A549 treated with RU486 at 1 μM for 4 hours (cell line): ENCODE results near the gene MYZAP. TPM values are rescaled to one million over a fixed set of nuclear protein-coding genes. Genes with fewer than 3 reads are reported as not detected.

Source experiments
- total RNA-seq: library from RNA; stranded (reverse); fragments of 200-300 nt; extraction: Qiagen RNA extraction; gene quantifications from 5 replicates; pipeline ENCODE4 v1.2.3, GENCODE V29; 2022; ENCODE audit warnings: low read depth

Gene MYZAP, protein sequence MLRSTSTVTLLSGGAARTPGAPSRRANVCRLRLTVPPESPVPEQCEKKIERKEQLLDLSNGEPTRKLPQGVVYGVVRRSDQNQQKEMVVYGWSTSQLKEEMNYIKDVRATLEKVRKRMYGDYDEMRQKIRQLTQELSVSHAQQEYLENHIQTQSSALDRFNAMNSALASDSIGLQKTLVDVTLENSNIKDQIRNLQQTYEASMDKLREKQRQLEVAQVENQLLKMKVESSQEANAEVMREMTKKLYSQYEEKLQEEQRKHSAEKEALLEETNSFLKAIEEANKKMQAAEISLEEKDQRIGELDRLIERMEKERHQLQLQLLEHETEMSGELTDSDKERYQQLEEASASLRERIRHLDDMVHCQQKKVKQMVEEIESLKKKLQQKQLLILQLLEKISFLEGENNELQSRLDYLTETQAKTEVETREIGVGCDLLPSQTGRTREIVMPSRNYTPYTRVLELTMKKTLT
- 0.66 to 1.7 TPM (median 1.5 TPM) in 5 replicates for total RNA-seq

DNA sequence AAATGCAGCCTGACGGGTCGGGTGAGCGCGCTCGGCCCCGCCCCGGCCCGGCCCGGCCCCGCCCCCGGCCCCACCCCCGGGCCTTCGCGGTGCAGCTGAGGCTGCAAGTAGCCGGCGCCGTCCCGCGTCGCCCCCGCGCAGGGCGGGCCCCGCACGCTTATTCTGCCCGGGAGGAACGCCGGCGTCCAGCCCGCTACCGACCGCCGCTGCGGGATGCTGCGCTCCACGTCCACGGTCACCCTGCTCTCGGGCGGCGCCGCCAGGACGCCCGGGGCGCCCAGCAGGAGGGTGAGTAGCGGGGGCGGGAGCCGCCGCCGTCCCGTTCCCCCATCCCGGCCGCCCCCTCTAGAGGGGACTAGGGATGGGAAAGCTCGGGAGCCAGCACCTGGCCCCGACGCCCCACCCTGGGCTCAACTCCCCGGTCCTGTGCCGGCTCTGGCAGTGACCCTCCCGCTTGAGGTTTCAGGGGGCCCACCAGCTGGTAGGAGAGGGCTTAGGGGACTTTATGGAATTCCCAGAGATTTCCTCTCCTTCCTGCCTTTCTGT lies at the start of gene MYZAP:
MYZAP (plus strand) TSS at position 83 of the 546 bp plus-strand sequence; CDS start at position 214, 131 bp downstream.

GRCh38 chr15:57706405-57707209 lies 114.9 kb downstream of the MYZAP start, which contains the start of gene POLR2M:
TSS of gene POLR2M (plus strand) at chr15:57706714. CDS start at chr15:57706843, 129 bp downstream.

Other genes starting within 250 kb of the MYZAP start
- 1.4 to 1.6 TPM (median 1.5 TPM) in 5 replicates for gene CGNL1, start 215.4 kb upstream of the MYZAP start, total RNA-seq
- gene POLR2M, start 114.8 kb downstream of the MYZAP start, total RNA-seq: 38.2 to 80.2 TPM (median 62.9 TPM) in 5 replicates